ENCODE measurements around the gene BTNL8. TPM values are rescaled to one million over a fixed set of nuclear protein-coding genes. Genes with fewer than 3 reads are reported as not detected.

BTNL8 gene
- total RNA-seq, 1 donor from 2014 or later, result not detected

DNA sequence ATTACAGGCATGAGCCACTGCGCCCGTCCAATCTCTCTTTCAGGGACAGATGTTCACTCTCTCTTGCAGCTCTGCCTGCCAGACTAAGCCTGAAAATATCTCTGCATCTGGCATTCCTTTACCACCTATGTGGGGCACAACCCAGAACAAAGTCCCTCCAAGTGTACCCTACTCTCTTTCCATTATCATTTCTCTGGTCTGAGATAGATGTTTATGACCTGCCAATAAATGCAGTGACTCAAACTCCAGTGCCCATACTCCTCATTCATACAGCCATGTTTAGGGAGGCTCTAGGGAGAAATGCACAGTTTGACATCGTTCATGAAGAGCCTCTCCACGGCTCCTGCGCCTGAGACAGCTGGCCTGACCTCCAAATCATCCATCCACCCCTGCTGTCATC, 89.6 kb downstream of the BTNL8 start, which contains the start of gene BTNL3:
Gene BTNL3, plus strand, starts transcription at position 255 of the 400 bp plus-strand sequence. CDS start 183 bp downstream, outside the sequence.
- peaks cover 13% of the 10 kb centered on the region for H3K27me3 Mint-ChIP-seq
- TF ChIP-seq, protein P1, sequence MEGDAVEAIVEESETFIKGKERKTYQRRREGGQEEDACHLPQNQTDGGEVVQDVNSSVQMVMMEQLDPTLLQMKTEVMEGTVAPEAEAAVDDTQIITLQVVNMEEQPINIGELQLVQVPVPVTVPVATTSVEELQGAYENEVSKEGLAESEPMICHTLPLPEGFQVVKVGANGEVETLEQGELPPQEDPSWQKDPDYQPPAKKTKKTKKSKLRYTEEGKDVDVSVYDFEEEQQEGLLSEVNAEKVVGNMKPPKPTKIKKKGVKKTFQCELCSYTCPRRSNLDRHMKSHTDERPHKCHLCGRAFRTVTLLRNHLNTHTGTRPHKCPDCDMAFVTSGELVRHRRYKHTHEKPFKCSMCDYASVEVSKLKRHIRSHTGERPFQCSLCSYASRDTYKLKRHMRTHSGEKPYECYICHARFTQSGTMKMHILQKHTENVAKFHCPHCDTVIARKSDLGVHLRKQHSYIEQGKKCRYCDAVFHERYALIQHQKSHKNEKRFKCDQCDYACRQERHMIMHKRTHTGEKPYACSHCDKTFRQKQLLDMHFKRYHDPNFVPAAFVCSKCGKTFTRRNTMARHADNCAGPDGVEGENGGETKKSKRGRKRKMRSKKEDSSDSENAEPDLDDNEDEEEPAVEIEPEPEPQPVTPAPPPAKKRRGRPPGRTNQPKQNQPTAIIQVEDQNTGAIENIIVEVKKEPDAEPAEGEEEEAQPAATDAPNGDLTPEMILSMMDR (IDR thresholded peaks at IDR 0.05), result no peak
- no peak within 1 kb of the TSS for H3K4me3 Mint-ChIP-seq
- H3K9me3 Mint-ChIP-seq, result peaks cover 3% of the 10 kb centered on the region
- intact Hi-C loops (cut with micrococcal nuclease), result no loop called here
- ChIA-PET POLR2A (no interaction called here), CTCF (no interaction called here)
- H3K27ac Mint-ChIP-seq, result no peak within 1 kb of the TSS
- H3K4me1 Mint-ChIP-seq, result peaks cover 16% of the 10 kb centered on the region
- no peaks in the 10 kb centered on the region for H3K36me3 Mint-ChIP-seq (ENCODE audit: low read depth)
- DNase-seq (no peak), ATAC-seq (ENCODE audit: low read depth) (no peak)

GRCh38 chr5:180990086-180990881, 91.3 kb downstream of the BTNL8 start:
- CTCF ChIA-PET, result no interaction called here
- Mint-ChIP-seq H3K9me3 (peaks cover 6% of the 10 kb centered on the region), H3K27ac (no peak overlapping the region), H3K27me3 (peaks cover 13% of the 10 kb centered on the region), H3K36me3 (ENCODE audit: low read depth) (no peaks in the 10 kb centered on the region), H3K4me3 (peak overlapping the region; percentile 58), H3K4me1 (peaks cover 16% of the 10 kb centered on the region)
- ATAC-seq (ENCODE audit: low read depth) (peak; percentile 21), DNase-seq (no peak)
- TF ChIP-seq, protein P1 (IDR thresholded peaks at IDR 0.05), result no peak
- intact Hi-C loops (cut with micrococcal nuclease), result no loop called here
- POLR2A ChIA-PET, result interaction anchor here (0.5 kb wide), 1 partner anchor 12 kb away, joined by 3 read pairs; no protein-coding TSS in a partner anchor

- Mint-ChIP-seq H3K36me3 (ENCODE audit: low read depth) (no peaks in the 10 kb centered on the region), H3K4me1 (peaks cover 16% of the 10 kb centered on the region), H3K27ac (no peak overlapping the region), H3K9me3 (peaks cover 6% of the 10 kb centered on the region), H3K4me3 (no peak overlapping the region), H3K27me3 (peaks cover 13% of the 10 kb centered on the region)
- intact Hi-C loops (cut with micrococcal nuclease), result no loop called here
- ChIA-PET POLR2A (interaction anchor here (0.5 kb wide), 1 partner anchor 13 kb away, joined by 3 read pairs; no protein-coding TSS in a partner anchor), CTCF (no interaction called here)
- no peak for DNase-seq
- ATAC-seq (ENCODE audit: low read depth), result no peak
- TF ChIP-seq, protein P1 (IDR thresholded peaks at IDR 0.05), result no peak
Measured at GRCh38 chr5:180990882-180991242, 91.9 kb downstream of the BTNL8 start.

Other genes with a start within 250 kb of the BTNL8 start
- gene FLT4, start 249.6 kb upstream of the BTNL8 start, total RNA-seq, result not detected in 2 replicates
- not detected in 2 replicates for gene OR2Y1, start 159.1 kb upstream of the BTNL8 start, total RNA-seq
- 66.9 and 74.5 TPM in 2 replicates for gene MGAT1, start 96.4 kb upstream of the BTNL8 start, total RNA-seq
- 43.7 and 45.6 TPM in 2 replicates for gene ZFP62, start 37.9 kb upstream of the BTNL8 start, total RNA-seq
- gene BTNL3, start 89.7 kb downstream of the BTNL8 start, total RNA-seq, result not detected in 2 replicates
- 24.3 and 27.6 TPM in 2 replicates for gene BTNL9, start 141.1 kb downstream of the BTNL8 start, total RNA-seq
- gene OR2V1, start 232.0 kb downstream of the BTNL8 start, total RNA-seq, result not detected in 2 replicates
- not detected in 2 replicates for gene OR2V2, start 248.4 kb downstream of the BTNL8 start, total RNA-seq

Measured in activated B cell treated with CpG ODN at 0.5 μM for 24 hours (primary cell).